HG02642 (cell line): ENCODE results near the gene POGLUT3.

ENCODE experiments used
- ATAC-seq: cut with Tn5 transposase; IDR thresholded peaks from one replicate; pipeline ENCODE4 v1.9.1; 2021; ENCODE audit warnings: mild to moderate bottlenecking; ENCODE audit not compliant: unreplicated experiment, poor library complexity

Gene POGLUT3

GRCh38 chr11:108453207-108453835 is 44.9 kb downstream of the POGLUT3 start:
- ATAC-seq: no peak
